Vagina (tissue), 2 donors: ENCODE measurements around the gene TEX2.
"Not testable (repeated sequence)": the region's sequence is repeated elsewhere in the genome, so short reads cannot be mapped to it uniquely, and the experiment has no call there.

Experiments used
- POLR2A ChIP-seq, 2 donors: fragments of 450-650 bp; IDR thresholded peaks; one replicate each; pipeline ENCODE4 v1.6.1; 2017; ENCODE audit warnings: antibody characterized with exemption in 2 of 2, mild to moderate bottlenecking in 2 of 2, moderate library complexity in 2 of 2
- POLR2AphosphoS5 ChIP-seq, 2 donors: sonication (generic); formaldehyde crosslinking; IDR thresholded peaks; one replicate each; pipeline ENCODE4 v1.9.0; 2017; ENCODE audit warnings: antibody characterized with exemption in 2 of 2, mild to moderate bottlenecking in 2 of 2, low read depth in 1 of 2; ENCODE audit not compliant: insufficient read depth in 1 of 2
- TF ChIP-seq, protein P1 (sequence below), 3 experiments: fragments of 450-650 bp in 2 of 3; fragments of 200-600 bp in 1 of 3; sonication (generic) in 1 of 3; IDR thresholded peaks; one replicate each; pipeline ENCODE4 v1.5.1; 2017 to 2019; ENCODE audit warnings: antibody characterized with exemption in 3 of 3, mild to moderate bottlenecking in 2 of 3, moderate library complexity in 2 of 3

DNA sequence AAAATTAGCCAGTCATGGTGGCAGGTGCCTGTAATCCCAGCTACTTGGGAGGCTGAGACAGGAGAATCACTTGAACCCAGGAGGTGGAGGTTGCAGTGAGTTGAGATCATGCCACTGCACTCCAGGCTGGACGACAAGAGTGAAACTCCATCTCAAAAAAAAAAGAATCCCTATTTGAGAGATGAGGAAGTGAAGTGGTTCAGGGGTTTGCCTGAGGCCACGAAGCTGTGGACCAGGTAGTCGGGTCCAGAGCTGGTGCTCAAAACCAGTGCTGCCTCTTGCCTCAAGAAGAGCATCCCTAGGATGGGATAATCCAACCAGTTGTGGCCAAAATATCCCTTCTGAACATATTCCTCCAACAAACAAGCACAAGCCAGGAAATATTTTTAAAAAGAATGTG, 95.4 kb downstream of the TEX2 start:
- TF ChIP-seq, protein P1, sequence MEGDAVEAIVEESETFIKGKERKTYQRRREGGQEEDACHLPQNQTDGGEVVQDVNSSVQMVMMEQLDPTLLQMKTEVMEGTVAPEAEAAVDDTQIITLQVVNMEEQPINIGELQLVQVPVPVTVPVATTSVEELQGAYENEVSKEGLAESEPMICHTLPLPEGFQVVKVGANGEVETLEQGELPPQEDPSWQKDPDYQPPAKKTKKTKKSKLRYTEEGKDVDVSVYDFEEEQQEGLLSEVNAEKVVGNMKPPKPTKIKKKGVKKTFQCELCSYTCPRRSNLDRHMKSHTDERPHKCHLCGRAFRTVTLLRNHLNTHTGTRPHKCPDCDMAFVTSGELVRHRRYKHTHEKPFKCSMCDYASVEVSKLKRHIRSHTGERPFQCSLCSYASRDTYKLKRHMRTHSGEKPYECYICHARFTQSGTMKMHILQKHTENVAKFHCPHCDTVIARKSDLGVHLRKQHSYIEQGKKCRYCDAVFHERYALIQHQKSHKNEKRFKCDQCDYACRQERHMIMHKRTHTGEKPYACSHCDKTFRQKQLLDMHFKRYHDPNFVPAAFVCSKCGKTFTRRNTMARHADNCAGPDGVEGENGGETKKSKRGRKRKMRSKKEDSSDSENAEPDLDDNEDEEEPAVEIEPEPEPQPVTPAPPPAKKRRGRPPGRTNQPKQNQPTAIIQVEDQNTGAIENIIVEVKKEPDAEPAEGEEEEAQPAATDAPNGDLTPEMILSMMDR (IDR thresholded peaks at IDR 0.05) = not testable (repeated sequence)
- TF ChIP-seq POLR2AphosphoS5 (IDR thresholded peaks at IDR 0.05; ENCODE audit: insufficient read depth in 1 of 2, low read depth in 1 of 2); POLR2A (IDR thresholded peaks at IDR 0.05): not testable (repeated sequence)
